Body of pancreas (tissue), 4 donors: ENCODE measurements around the gene CLNK. TPM values are rescaled to one million over a fixed set of nuclear protein-coding genes. Genes with fewer than 3 reads are reported as not detected.

Source experiments
- ATAC-seq: fragments of 150-250 bp; one replicate; pipeline ENCODE4 v1.9.1; 2016
- DNase-seq, 4 donors: peaks; one replicate each; pipeline ENCODE4 v3.0.0-alpha.2; 2019
- H3K27ac ChIP-seq, 4 donors: fragments of 200-600 bp; sonication (generic); 1 replicate in 3 of 4; 2 replicates in 1 of 4; pipeline versions ENCODE4 v1.5.1 to v1.6.1; 2016 to 2019; ENCODE audit warnings: mild to moderate bottlenecking in 1 of 4, mixed read lengths in 1 of 4, moderate library complexity in 1 of 4
- H3K27me3 ChIP-seq, 2 donors: fragments of 200-600 bp; sonication (generic); one replicate each; pipeline ENCODE4 v1.6.0; 2016; ENCODE audit warnings: mild to moderate bottlenecking in 1 of 2
- H3K36me3 ChIP-seq, 2 donors: fragments of 200-600 bp; sonication (generic); replicated peaks in 1 of 2; 2 replicates each; pipeline ENCODE4 v1.5.1; 2016; ENCODE audit warnings: low read depth in 2 of 2; ENCODE audit not compliant: insufficient read depth in 1 of 2
- H3K4me1 ChIP-seq: fragments of 200-600 bp; sonication (generic); one replicate; pipeline ENCODE4 v1.6.0; 2016
- H3K4me3 ChIP-seq, 2 donors: fragments of 200-600 bp; sonication (generic); 1 replicate in 1 of 2; 2 replicates in 1 of 2; pipeline ENCODE4 v1.5.1; 2016 to 2019
- H3K9me3 ChIP-seq, 3 donors: fragments of 200-600 bp; sonication (generic); 1 replicate in 2 of 3; 2 replicates in 1 of 3; pipeline ENCODE4 v1.5.1; 2016
- POLR2A ChIP-seq, 3 donors: fragments of 450-650 bp; IDR thresholded peaks; one replicate each; pipeline ENCODE4 v1.6.1; 2016; ENCODE audit warnings: antibody characterized with exemption in 3 of 3, mild to moderate bottlenecking in 2 of 3
- WGBS, 2 donors: methylation state at CpG; one replicate each; pipeline ENCODE4 v1.1.5; 2017; 5-methylcytosine and 5-hydroxymethylcytosine counted together
- intact Hi-C: fragments of 100-400 bp; cut with DNase I; formaldehyde crosslinking; loops from one replicate; pipeline ENCODE4 v1.15.1; 2023
- total RNA-seq, 2 donors: library from RNA; depleted of rRNA; stranded (reverse); fragments of >200 nt; gene quantifications; one replicate each; pipeline ENCODE4 v1.1.0, GENCODE V29; 2016
- TF ChIP-seq, protein P1 (sequence below), 7 experiments: fragments of 450-650 bp in 4 of 7; fragments of 200-600 bp in 3 of 7; sonication (generic) in 3 of 7; IDR thresholded peaks; one replicate each; pipeline ENCODE4 v1.5.1; 2016 to 2019; ENCODE audit warnings: antibody characterized with exemption in 7 of 7

Gene CLNK
- total RNA-seq, 2 donors from 2014 or later = 1.0 TPM; not detected in 1

DNA sequence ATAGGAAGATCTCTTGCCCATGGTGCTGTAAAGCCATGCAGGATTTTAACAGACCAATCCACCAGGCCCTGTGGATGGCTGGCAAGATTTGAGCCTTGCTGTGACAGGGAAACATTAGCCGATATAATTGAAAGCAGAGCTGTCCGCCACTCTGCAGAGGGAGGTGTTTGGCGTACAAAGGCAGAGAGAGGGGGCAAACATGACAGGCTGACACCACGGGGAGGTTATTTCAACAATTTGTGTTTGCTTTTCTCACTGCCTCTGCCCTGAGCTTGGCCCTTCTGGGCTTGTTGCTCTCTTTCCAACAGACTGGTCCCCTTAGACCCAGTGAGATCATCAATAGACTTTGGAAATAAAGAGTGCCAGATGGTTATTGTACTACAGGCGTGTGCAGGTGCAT is 59.4 kb downstream of the CLNK start:
- ATAC-seq = peak; percentile 42
- DNase-seq = peak in 3 of 4 donors; percentile 13 to 31 (median 25)
- intact Hi-C loops = no loop called here
- WGBS, 2 donors = 9 to 17% methylated on average over 5 of the region's 5 CpGs
- H3K27me3 ChIP-seq = no peaks in the 10 kb centered on the region
- peak overlapping the region in 1 of 4 donors; percentile 26 for H3K27ac ChIP-seq
- H3K9me3 ChIP-seq = no peaks in the 10 kb centered on the region
- TF ChIP-seq POLR2A (IDR thresholded peaks at IDR 0.05) = no peak
- TF ChIP-seq, protein P1, sequence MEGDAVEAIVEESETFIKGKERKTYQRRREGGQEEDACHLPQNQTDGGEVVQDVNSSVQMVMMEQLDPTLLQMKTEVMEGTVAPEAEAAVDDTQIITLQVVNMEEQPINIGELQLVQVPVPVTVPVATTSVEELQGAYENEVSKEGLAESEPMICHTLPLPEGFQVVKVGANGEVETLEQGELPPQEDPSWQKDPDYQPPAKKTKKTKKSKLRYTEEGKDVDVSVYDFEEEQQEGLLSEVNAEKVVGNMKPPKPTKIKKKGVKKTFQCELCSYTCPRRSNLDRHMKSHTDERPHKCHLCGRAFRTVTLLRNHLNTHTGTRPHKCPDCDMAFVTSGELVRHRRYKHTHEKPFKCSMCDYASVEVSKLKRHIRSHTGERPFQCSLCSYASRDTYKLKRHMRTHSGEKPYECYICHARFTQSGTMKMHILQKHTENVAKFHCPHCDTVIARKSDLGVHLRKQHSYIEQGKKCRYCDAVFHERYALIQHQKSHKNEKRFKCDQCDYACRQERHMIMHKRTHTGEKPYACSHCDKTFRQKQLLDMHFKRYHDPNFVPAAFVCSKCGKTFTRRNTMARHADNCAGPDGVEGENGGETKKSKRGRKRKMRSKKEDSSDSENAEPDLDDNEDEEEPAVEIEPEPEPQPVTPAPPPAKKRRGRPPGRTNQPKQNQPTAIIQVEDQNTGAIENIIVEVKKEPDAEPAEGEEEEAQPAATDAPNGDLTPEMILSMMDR (IDR thresholded peaks at IDR 0.05) = peak in 2 of 7 experiments; percentile 5 to 7
- H3K36me3 ChIP-seq = no peaks in the 10 kb centered on the region
- no peak overlapping the region for H3K4me3 ChIP-seq
- H3K4me1 ChIP-seq = no peaks in the 10 kb centered on the region

DNA sequence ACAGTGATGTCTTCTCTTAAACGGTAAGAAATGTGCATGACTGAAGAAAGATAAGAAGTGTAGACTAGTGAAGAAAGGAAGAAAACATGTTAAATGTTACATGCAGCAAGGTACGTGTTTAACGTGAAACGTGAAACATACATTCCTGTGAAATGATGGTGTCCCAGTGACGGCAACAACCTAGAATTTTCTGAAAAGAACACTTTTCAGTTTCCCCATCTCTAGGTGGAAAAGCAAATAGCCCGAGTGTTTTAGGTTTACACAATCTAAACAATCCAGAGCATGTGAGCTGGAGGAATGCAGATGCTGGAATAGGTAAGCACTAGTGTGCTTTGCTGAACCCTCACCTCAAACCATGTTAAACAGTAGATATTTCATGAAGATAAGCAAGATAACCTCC is 60.7 kb downstream of the CLNK start:
- Histone ChIP-seq H3K4me3 (no peak overlapping the region), H3K27me3 (no peaks in the 10 kb centered on the region), H3K9me3 (no peaks in the 10 kb centered on the region), H3K36me3 (no peaks in the 10 kb centered on the region), H3K4me1 (no peaks in the 10 kb centered on the region), H3K27ac (no peak overlapping the region)
- no peak for DNase-seq
- WGBS, 2 donors = 40% methylated on average over 6 of the region's 6 CpGs
- ATAC-seq = no peak
- TF ChIP-seq POLR2A (IDR thresholded peaks at IDR 0.05) = no peak
- TF ChIP-seq, protein P1 (IDR thresholded peaks at IDR 0.05) = no peak
- intact Hi-C loops = no loop called here

DNA sequence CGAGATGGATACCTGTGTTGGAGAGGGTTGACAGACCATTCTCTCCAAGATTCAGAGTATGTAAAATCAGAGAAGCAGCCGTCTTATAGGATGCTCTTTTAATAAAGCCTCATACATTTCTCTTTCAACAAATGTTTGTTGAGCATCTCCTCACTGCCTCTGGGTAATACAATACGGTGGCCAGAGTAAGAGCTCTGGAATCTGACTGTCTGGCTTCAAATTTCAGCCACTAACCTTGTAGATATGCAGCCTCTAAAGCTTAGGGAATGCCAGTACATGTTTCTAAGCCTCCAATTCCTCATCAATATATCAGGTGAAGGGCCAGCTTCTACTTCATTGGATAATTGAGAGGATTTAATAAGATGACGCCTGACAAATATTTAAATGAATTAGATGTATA is 61.3 kb downstream of the CLNK start:
- Histone ChIP-seq H3K27ac (no peak overlapping the region), H3K9me3 (no peaks in the 10 kb centered on the region), H3K27me3 (no peaks in the 10 kb centered on the region), H3K36me3 (no peaks in the 10 kb centered on the region), H3K4me1 (no peaks in the 10 kb centered on the region), H3K4me3 (no peak overlapping the region)
- no peak for TF ChIP-seq POLR2A (IDR thresholded peaks at IDR 0.05)
- TF ChIP-seq, protein P1 (IDR thresholded peaks at IDR 0.05) = no peak
- intact Hi-C loops = no loop called here
- ATAC-seq (no peak), DNase-seq (no peak)
- 42 to 47% methylated on average over 4 of the region's 4 CpGs for WGBS, 2 donors

DNA sequence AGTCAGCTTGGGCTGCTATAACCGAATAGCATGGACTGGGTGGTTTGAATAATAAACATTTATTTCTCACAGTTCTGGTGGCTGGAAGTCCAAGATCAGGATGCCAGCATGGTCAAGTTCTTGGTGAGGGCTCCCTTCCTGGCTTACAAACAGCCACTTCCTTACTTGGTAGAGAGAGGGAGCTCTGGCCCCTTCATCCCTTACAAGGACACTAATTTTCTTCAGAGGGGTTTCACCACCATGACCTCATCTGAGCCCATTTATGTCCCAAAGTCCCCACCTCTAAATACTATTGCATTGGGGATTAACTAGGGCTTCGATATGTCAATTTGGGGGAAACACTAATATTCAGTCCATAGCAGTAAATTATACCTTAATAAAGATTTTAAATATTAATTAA is 61.8 kb downstream of the CLNK start:
- H3K27me3 ChIP-seq = no peaks in the 10 kb centered on the region
- H3K27ac ChIP-seq = no peak overlapping the region
- no peaks in the 10 kb centered on the region for H3K4me1 ChIP-seq
- H3K36me3 ChIP-seq = no peaks in the 10 kb centered on the region
- H3K9me3 ChIP-seq = no peaks in the 10 kb centered on the region
- no peak for TF ChIP-seq POLR2A (IDR thresholded peaks at IDR 0.05)
- TF ChIP-seq, protein P1 (IDR thresholded peaks at IDR 0.05) = peak in 1 of 7 experiments; percentile 14
- H3K4me3 ChIP-seq = no peak overlapping the region
- 64 to 83% methylated on average over 2 of the region's 2 CpGs for WGBS, 2 donors
- no peak for DNase-seq
- ATAC-seq = no peak
- intact Hi-C loops = no loop called here

DNA sequence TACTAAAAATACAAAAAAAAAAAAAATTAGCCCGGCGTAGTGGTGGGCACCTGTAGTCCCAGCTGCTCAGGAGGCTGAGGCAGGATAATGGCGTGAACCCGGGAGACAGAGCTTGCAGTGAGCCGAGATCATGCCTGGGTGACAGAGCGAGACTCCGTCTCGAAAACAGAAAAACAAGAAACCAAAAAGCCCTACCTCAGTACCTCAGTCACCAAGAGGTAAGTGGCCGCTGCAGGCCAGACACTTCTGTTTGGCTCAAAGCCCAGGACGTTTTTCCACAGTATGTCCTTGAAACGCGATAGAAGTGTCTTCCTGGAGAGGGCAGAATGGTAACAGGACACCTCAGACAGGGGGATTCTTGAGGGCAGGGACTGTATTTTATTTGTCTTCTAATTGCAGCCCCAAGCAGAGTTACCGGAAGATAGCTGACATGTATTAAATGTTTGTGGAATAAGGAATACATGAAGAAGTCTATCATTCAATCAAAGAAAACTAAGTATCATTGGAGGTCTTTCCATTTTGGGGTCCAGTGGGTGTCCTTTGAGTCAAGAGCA is 63.6 kb downstream of the CLNK start:
- DNase-seq (no peak), ATAC-seq (no peak)
- Histone ChIP-seq H3K36me3 (no peaks in the 10 kb centered on the region), H3K4me1 (no peaks in the 10 kb centered on the region), H3K4me3 (no peak overlapping the region), H3K9me3 (no peaks in the 10 kb centered on the region), H3K27ac (no peak overlapping the region), H3K27me3 (no peaks in the 10 kb centered on the region)
- WGBS, 2 donors = 60 to 66% methylated on average over 13 of the region's 13 CpGs
- intact Hi-C loops = no loop called here
- TF ChIP-seq, protein P1 (IDR thresholded peaks at IDR 0.05) = no peak
- TF ChIP-seq POLR2A (IDR thresholded peaks at IDR 0.05) = no peak
